GM23248 (cell line): Measurements from ENCODE around the gene IL1R1. TPM values are rescaled to one million over a fixed set of nuclear protein-coding genes. Genes with fewer than 3 reads are reported as not detected.

Experiments used
- DNase-seq: peaks from one replicate; pipeline ENCODE4 v3.0.0-alpha.2; 2015
- H2AFZ ChIP-seq: fragments of 200-600 bp; sonication (generic); 2 replicates; pipeline ENCODE4 v1.6.1; 2016; ENCODE audit warnings: antibody characterized with exemption
- H3F3A ChIP-seq: fragments of 200-600 bp; sonication (generic); 2 replicates; pipeline ENCODE4 v1.6.1; 2016; ENCODE audit warnings: mild to moderate bottlenecking, antibody characterized with exemption, mixed run types; ENCODE audit not compliant: insufficient read depth
- H3K27ac ChIP-seq: fragments of 200-600 bp; sonication (generic); 2 replicates; pipeline ENCODE4 v1.5.1; 2016; ENCODE audit warnings: mild to moderate bottlenecking
- H3K27me3 ChIP-seq: fragments of 200-600 bp; sonication (generic); replicated peaks from 2 replicates; pipeline ENCODE4 v1.6.1; 2016; ENCODE audit warnings: mild to moderate bottlenecking; ENCODE audit not compliant: insufficient read depth
- H3K36me3 ChIP-seq: fragments of 200-600 bp; sonication (generic); 2 replicates; pipeline ENCODE4 v1.6.1; 2016; ENCODE audit warnings: low read depth, mild to moderate bottlenecking
- H3K4me1 ChIP-seq: fragments of 200-600 bp; sonication (generic); 2 replicates; pipeline ENCODE4 v1.6.1; 2016; ENCODE audit warnings: mild to moderate bottlenecking; ENCODE audit not compliant: insufficient read depth
- H3K4me2 ChIP-seq: fragments of 200-600 bp; sonication (generic); one replicate; pipeline ENCODE4 v1.6.1; 2016; ENCODE audit warnings: mild to moderate bottlenecking; ENCODE audit not compliant: unreplicated experiment
- H3K4me3 ChIP-seq: fragments of 200-600 bp; sonication (generic); 2 replicates; pipeline ENCODE4 v1.5.1; 2016; ENCODE audit warnings: mild to moderate bottlenecking
- H3K79me2 ChIP-seq: fragments of 200-600 bp; sonication (generic); 2 replicates; pipeline ENCODE4 v1.6.1; 2016; ENCODE audit warnings: mild to moderate bottlenecking; ENCODE audit not compliant: insufficient read depth
- H3K9ac ChIP-seq: fragments of 200-600 bp; sonication (generic); 2 replicates; pipeline ENCODE4 v1.6.1; 2016; ENCODE audit warnings: mild to moderate bottlenecking
- H3K9me2 ChIP-seq: fragments of 200-600 bp; sonication (generic); 2 replicates; pipeline ENCODE4 v1.6.1; 2016; ENCODE audit warnings: mixed run types, mild to moderate bottlenecking, moderate library complexity; ENCODE audit not compliant: insufficient read depth
- H3K9me3 ChIP-seq: fragments of 200-600 bp; sonication (generic); one replicate; pipeline ENCODE4 v1.6.1; 2017; ENCODE audit warnings: low read depth
- H4K20me1 ChIP-seq: fragments of 200-600 bp; sonication (generic); 2 replicates; pipeline ENCODE4 v1.6.0; 2016; ENCODE audit not compliant: insufficient read depth
- EZH2 ChIP-seq: fragments of 200-600 bp; sonication (generic); IDR thresholded peaks from 2 replicates; pipeline ENCODE4 v1.6.1; 2018; ENCODE audit warnings: antibody characterized with exemption, mild to moderate bottlenecking; ENCODE audit not compliant: insufficient read depth, poor library complexity, severe bottlenecking
- EZH2phosphoT487 ChIP-seq: fragments of 200-600 bp; sonication (generic); IDR thresholded peaks from 2 replicates; pipeline ENCODE4 v1.6.1; 2018; ENCODE audit warnings: antibody characterized with exemption, moderate library complexity, mild to moderate bottlenecking, low read depth; ENCODE audit not compliant: insufficient read depth
- WGBS, 2 experiments: methylation state at CpG; one replicate each; pipeline ENCODE4 v1.1.6; 2015 to 2017; ENCODE audit warnings: low lambda C conversion rate in 2 of 2, low coverage in 1 of 2; ENCODE audit errors: missing lambda C conversion rate in 2 of 2; 5-methylcytosine and 5-hydroxymethylcytosine counted together
- in situ Hi-C: fragments of 300-500 bp; cut with MboI; formaldehyde crosslinking; loops from 2 replicates; pipeline ENCODE4 v1.15.0; 2020
- polyA plus RNA-seq: library from polyadenylated mRNA; unstranded; fragments of >200 nt; fragmentation: Nextera tagmentation; extraction: Ambion mirVana; gene quantifications from 2 replicates; pipeline ENCODE4 v1.2.1, GENCODE V29; 2016
- total RNA-seq: library from RNA; depleted of rRNA; stranded (reverse); fragments of >200 nt; shearing (Covaris generic); gene quantifications from 2 replicates; pipeline ENCODE4 v1.2.3, GENCODE V29; 2014

Gene IL1R1
- total and polyA plus RNA-seq, 2 experiments from 2014 or later, result 75.4 to 87.9 TPM

DNA sequence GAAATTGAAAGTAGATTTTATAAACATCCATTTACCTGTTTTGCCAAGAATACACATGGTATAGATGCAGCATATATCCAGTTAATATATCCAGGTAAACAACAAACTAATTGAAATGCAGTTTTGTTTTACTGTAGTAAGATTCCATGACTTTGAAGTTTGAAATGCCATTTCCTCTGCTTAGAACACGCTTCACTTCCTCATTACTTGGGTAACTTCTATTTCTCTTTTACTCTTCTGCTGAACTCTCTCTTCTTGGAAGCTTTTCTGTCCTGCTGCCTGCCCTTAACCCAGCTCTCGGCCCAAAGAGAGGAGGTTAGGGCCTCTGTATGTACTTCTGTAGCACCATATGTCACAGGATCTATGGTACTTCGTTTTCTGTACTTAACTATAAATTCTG, 30.2 kb downstream of the IL1R1 start:
- in situ Hi-C loops, result no loop called here
- Histone ChIP-seq H3K4me1 (no peaks in the 10 kb centered on the region), H3K79me2 (peaks cover 41% of the 10 kb centered on the region), H3K27me3 (no peaks in the 10 kb centered on the region), H3K9ac (no peak overlapping the region), H3K4me3 (no peak overlapping the region), H4K20me1 (no peaks in the 10 kb centered on the region), H3K4me2 (no peak overlapping the region), H3K9me3 (no peaks in the 10 kb centered on the region), H3K36me3 (peaks cover 98% of the 10 kb centered on the region), H3K9me2 (no peaks in the 10 kb centered on the region), H2AFZ (no peak overlapping the region), H3K27ac (no peak overlapping the region), H3F3A (peaks cover 44% of the 10 kb centered on the region)
- DNase-seq, result no peak
- 96 to 98% methylated on average over 3 of the region's 3 CpGs for WGBS, 2 experiments
- no peak for TF ChIP-seq EZH2phosphoT487

DNA sequence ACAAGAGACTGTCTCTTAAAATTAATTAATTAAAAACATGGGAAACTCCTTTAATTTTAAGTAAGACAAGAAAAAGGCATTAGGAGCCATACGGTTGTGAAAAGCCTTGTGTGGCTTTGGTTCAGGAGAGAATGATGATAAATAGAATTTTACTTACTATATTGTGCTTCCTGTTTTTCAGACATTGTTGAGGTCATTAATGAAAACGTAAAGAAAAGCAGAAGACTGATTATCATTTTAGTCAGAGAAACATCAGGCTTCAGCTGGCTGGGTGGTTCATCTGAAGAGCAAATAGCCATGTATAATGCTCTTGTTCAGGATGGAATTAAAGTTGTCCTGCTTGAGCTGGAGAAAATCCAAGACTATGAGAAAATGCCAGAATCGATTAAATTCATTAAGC, 33.6 kb downstream of the IL1R1 start:
- H3K4me1 ChIP-seq, result 0 out of 2 replicates have a peak, but pooled peaks cover 8% of the 10 kb centered on the region
- H3K9ac ChIP-seq, result no peak overlapping the region
- no peak for TF ChIP-seq EZH2phosphoT487
- no peak for TF ChIP-seq EZH2
- H3K9me2 ChIP-seq, result no peaks in the 10 kb centered on the region
- WGBS, 2 experiments, result 97 to 98% methylated on average over 3 of the region's 3 CpGs
- in situ Hi-C loops, result no loop called here
- H3K4me2 ChIP-seq, result no peak overlapping the region
- no peaks in the 10 kb centered on the region for H3K9me3 ChIP-seq
- peaks cover 12% of the 10 kb centered on the region; the same call in 1 of the 2 replicates for H3K79me2 ChIP-seq
- H2AFZ ChIP-seq, result no peak overlapping the region
- H4K20me1 ChIP-seq, result no peaks in the 10 kb centered on the region
- no peaks in the 10 kb centered on the region for H3K27me3 ChIP-seq
- DNase-seq, result no peak
- H3F3A ChIP-seq, result peaks cover 58% of the 10 kb centered on the region
- H3K36me3 ChIP-seq, result peaks cover 84% of the 10 kb centered on the region
- no peak overlapping the region for H3K4me3 ChIP-seq
- H3K27ac ChIP-seq, result no peak overlapping the region

DNA sequence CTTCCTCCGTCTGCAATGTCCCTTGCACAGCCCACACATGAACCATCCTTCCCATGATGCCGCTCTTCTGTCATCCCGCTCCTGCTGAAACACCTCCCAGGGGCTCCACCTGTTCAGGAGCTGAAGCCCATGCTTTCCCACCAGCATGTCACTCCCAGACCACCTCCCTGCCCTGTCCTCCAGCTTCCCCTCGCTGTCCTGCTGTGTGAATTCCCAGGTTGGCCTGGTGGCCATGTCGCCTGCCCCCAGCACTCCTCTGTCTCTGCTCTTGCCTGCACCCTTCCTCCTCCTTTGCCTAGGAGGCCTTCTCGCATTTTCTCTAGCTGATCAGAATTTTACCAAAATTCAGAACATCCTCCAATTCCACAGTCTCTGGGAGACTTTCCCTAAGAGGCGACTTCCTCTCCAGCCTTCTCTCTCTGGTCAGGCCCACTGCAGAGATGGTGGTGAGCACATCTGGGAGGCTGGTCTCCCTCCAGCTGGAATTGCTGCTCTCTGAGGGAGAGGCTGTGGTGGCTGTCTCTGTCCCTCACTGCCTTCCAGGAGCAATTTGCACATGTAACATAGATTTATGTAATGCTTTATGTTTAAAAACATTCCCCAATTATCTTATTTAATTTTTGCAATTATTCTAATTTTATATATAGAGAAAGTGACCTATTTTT, 35.4 kb downstream of the IL1R1 start:
- Histone ChIP-seq H3K9me2 (no peaks in the 10 kb centered on the region), H3K79me2 (peaks cover 8% of the 10 kb centered on the region; the same call in 1 of the 2 replicates), H3K4me3 (no peak overlapping the region), H3K9ac (no peak overlapping the region), H3K9me3 (no peaks in the 10 kb centered on the region), H3K36me3 (peaks cover 66% of the 10 kb centered on the region), H4K20me1 (no peaks in the 10 kb centered on the region), H2AFZ (no peak overlapping the region), H3K27me3 (no peaks in the 10 kb centered on the region), H3K4me1 (0 out of 2 replicates have a peak, but pooled peaks cover 8% of the 10 kb centered on the region), H3K27ac (no peak overlapping the region), H3F3A (peaks cover 66% of the 10 kb centered on the region), H3K4me2 (no peak overlapping the region)
- in situ Hi-C loops, result no loop called here
- DNase-seq, result no peak
- 76 to 83% methylated on average over 7 of the region's 7 CpGs for WGBS, 2 experiments
- no peak for TF ChIP-seq EZH2phosphoT487
- TF ChIP-seq EZH2, result no peak

DNA sequence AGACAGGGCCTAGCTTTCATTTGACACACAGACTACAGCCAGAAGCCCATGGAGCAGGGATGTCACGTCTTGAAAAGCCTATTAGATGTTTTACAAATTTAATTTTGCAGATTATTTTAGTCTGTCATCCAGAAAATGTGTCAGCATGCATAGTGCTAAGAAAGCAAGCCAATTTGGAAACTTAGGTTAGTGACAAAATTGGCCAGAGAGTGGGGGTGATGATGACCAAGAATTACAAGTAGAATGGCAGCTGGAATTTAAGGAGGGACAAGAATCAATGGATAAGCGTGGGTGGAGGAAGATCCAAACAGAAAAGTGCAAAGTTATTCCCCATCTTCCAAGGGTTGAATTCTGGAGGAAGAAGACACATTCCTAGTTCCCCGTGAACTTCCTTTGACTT, 36.5 kb downstream of the IL1R1 start:
- H3K79me2 ChIP-seq, result peaks cover 1% of the 10 kb centered on the region; the same call in 1 of the 2 replicates
- no peaks in the 10 kb centered on the region for H3K27me3 ChIP-seq
- peaks cover 66% of the 10 kb centered on the region for H3F3A ChIP-seq
- H3K4me1 ChIP-seq, result peaks cover 10% of the 10 kb centered on the region; the same call in 1 of the 2 replicates
- TF ChIP-seq EZH2phosphoT487 (no peak), EZH2 (no peak)
- no peak overlapping the region for H2AFZ ChIP-seq
- no peaks in the 10 kb centered on the region for H4K20me1 ChIP-seq
- H3K9me3 ChIP-seq, result no peaks in the 10 kb centered on the region
- DNase-seq, result no peak
- H3K9me2 ChIP-seq, result no peaks in the 10 kb centered on the region
- H3K9ac ChIP-seq, result no peak overlapping the region
- H3K4me3 ChIP-seq, result no peak overlapping the region
- in situ Hi-C loops, result no loop called here
- peaks cover 55% of the 10 kb centered on the region for H3K36me3 ChIP-seq
- WGBS, 2 experiments, result 30 to 41% methylated on average over 3 of the region's 3 CpGs
- H3K27ac ChIP-seq, result no peak overlapping the region
- H3K4me2 ChIP-seq, result no peak overlapping the region
